HG03108 (cell line): ENCODE measurements around the gene EFNB2.

Experiments
- ATAC-seq: cut with Tn5 transposase; IDR thresholded peaks from one replicate; pipeline ENCODE4 v1.9.1; 2021; ENCODE audit warnings: moderate library complexity; ENCODE audit not compliant: unreplicated experiment

EFNB2 gene

DNA sequence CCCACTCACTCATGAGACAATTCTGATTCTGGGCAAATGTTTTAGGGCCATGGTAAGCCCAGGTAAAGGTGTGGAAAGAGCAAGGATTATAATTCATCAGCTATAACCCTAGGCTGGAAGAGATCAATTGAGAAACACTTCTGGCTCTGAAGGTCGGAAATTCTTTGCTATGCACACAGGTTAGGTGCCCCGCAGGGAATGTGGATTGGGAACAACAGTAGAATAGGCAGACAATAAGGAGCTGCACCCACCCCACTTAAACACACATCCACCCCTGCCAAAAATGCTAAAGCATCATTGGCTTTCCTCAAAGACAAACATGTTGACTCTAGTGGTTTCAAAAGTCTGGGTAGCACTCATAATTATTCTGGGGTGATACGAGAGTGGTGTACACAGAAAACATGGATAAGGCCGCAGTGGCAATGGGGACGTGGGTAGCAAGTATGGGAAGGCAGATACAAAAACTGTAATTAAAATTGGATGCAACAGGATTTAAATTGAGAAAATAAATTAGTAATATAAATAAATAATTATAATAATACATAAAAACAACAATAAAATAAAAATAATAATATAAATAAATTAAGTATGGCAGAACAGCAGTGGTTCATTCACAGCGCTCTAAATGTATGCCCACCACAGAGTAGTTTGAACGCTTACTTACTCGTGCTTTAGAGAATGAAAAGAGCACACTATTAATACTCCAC, 8.6 kb downstream of the EFNB2 start:
- no peak for ATAC-seq

DNA sequence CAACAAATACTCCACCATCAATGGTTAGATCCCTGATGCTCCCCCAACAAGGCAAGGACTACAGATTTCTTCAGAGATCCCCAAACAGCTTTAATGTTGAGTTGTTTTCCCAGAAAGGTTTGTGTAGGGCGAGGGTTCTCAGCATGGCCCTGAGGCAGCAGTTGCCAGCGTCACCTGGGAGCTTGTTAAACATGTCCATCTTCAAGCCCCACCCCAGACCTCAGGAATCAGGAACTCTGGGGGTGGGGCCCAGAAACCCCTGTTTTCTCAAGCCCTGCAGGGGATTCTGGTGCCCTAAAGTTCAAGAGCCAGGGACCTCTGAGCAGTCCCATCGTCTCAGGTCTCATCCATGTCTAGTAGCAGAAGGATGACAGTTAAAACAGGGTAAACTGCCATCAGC, 9.6 kb downstream of the EFNB2 start:
- ATAC-seq = no peak

DNA sequence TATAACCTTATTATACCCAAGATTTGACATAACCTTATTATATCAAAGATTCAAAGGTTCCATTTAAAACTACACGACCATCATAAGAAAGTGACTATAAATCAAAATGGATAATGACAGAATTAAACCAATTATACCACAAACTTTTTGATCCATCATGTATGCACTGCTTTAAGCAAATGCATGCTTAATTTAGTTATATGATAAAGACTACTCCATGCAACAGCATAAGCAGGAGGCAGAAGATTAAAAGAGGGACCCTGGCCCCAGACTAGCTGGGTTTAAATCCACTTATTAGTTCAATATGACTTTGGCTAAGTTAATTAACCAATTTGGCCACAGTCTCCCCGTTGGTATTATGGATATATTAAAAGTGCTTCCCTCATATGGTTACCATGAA, 11.4 kb downstream of the EFNB2 start:
- no peak for ATAC-seq

GRCh38 chr13:106523576-106523975, 11.9 kb downstream of the EFNB2 start:
- no peak for ATAC-seq

- no peak for ATAC-seq
Measured at GRCh38 chr13:106522898-106523525, 12.4 kb downstream of the EFNB2 start.

GRCh38 chr13:106522112-106522705, 13.3 kb downstream of the EFNB2 start:
- no peak for ATAC-seq

GRCh38 chr13:106521095-106521799, 14.2 kb downstream of the EFNB2 start:
- no peak for ATAC-seq

GRCh38 chr13:106520251-106521054, 15.0 kb downstream of the EFNB2 start:
- ATAC-seq = no peak

- ATAC-seq = no peak
Measured at GRCh38 chr13:106518512-106518911, 16.9 kb downstream of the EFNB2 start.

DNA sequence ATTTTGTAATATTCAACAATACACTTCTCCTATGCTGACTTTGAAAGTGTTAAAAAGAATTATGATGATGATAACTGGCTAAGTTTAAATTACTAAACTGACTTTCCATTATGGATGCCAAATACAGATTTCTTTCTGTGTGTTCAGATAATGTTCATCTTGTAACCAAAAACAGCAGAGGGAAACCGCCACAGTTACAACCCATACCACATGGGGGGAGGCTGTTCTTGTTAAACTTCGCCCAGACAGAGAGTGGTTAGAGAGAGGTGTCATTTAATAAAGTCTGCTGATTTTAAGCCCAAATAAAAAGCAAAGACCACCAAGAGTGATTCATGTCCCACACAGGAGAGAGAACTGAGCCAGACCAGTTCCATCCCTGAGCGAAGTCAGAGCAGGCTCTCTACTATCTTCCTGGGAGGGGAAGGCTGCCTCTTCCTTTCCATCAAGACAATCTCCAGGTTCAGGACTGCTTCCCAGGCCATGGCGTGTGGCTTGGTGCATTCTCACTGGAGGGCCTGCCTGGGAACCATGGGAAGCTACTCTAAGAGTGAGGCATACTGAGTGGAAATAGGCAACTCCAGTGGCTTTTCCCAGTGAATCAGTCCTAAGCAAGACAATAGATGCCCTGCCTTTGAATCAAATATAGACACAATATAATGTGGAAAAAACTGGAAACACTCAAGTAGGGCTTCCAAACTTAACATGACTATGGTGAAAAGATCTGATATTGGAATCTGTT, 18.2 kb downstream of the EFNB2 start:
- ATAC-seq = no peak

DNA sequence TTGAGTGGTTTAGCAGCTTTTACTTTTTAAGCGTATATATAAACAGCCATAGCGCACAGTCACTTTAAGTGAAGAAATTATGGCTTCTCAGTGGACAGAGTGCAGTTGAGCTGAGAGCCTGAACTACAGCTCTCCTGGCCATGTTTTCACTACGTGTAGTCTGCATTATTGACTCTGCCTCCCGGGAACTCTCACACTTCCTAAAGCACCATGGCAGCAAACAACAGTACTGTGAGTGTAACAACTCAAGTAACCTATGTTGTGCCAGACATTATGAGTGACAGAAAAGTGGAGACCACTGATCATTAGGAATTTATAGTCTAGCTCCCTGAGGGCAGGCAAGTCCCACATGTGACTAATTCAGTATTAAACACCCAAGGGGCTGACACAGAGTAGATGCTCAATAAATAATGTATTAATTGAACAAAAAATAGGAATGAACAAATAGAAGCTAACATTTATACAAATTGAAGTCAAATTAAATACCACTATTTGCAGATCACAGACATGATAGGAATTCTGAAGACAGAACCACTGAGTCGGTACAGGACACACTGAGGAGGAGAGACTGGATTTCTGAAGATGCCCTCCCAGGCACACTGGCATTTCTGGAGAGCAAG, 19.7 kb downstream of the EFNB2 start:
- no peak for ATAC-seq

GRCh38 chr13:106514928-106515634, 20.4 kb downstream of the EFNB2 start:
- ATAC-seq = no peak

- ATAC-seq = no peak
Measured at GRCh38 chr13:106513025-106513983, 22.2 kb downstream of the EFNB2 start.

- no peak for ATAC-seq
Measured at GRCh38 chr13:106507560-106508274, 27.7 kb downstream of the EFNB2 start.

GRCh38 chr13:106506286-106506685, 29.2 kb downstream of the EFNB2 start:
- ATAC-seq = no peak

DNA sequence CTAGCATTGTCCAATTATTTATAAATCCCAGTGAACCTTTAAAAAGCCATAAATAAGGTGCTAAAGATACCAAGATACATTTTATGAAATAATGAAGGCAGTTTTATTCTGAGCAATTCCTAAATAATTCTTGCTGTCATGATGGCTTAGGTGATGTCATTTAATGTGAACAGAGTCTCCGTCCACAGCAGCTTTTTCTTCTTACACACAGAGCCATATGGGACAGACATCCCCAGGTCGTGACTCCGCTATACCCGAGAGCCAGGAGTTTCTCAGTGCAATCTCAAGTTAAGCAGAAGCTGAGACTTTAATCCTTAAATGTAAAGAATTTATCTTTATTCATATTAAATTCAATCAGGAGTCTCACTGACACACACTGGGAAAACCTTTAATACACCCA, 29.7 kb downstream of the EFNB2 start:
- no peak for ATAC-seq

DNA sequence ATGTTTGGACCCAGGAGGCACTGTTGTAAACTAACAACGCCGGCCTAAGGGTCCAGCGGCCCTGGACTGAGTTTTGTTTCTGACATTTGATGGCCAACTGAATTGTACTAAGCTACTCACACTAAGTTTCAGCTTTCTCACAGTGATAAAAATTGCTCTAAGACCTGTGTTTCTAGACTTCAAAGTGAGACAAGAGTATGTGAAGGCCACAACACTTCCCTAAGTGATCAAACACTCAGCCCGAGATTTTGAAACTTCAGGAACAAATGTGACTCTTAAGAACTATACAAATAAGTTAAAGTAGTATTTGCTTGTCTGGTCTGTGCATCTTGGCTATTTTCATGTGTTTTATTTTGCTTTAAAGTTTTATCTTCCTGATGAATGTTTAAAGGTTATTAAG, 30.2 kb downstream of the EFNB2 start:
- no peak for ATAC-seq
